ENCODE measurements around the gene FBXL3. TPM values are rescaled to one million over a fixed set of nuclear protein-coding genes. Genes with fewer than 3 reads are reported as not detected.

FBXL3 gene
- 40.7 TPM for total RNA-seq
- polyA plus RNA-seq = 42.0 TPM
- long read RNA-seq, donor 1 = 0 reads
- long read RNA-seq, donor 2 = 0 reads
- long read RNA-seq, donor 3, transcript FBXL3-201 (5 exons, 3,503 nt) = major isoform, 13 of 13 reads
- long read RNA-seq, donor 3, partial matches to known transcripts = 0 of 13 reads
- long read RNA-seq, donor 3, other reads (novel, unspliced or antisense) = 0 of 13 reads
- long read RNA-seq, donor 4, transcript FBXL3-201 (5 exons, 3,503 nt) = major isoform, 9 of 9 reads
- long read RNA-seq, donor 4, partial matches to known transcripts = 0 of 9 reads
- long read RNA-seq, donor 4, other reads (novel, unspliced or antisense) = 0 of 9 reads
- long read RNA-seq, donor 5, transcript FBXL3-201 (5 exons, 3,503 nt) = major isoform, 17 of 18 reads
- long read RNA-seq, donor 5, partial matches to known transcripts = 0 of 18 reads
- long read RNA-seq, donor 5, other reads (novel, unspliced or antisense) = 0 of 18 reads
- long read RNA-seq, donor 6, partial matches to known transcripts = 0 of 5 reads
- long read RNA-seq, donor 6, other reads (novel, unspliced or antisense) = 0 of 5 reads
- long read RNA-seq, donor 7, transcript FBXL3-201 (5 exons, 3,503 nt) = major isoform, 8 of 13 reads
- long read RNA-seq, donor 7, partial matches to known transcripts = 0 of 13 reads
- long read RNA-seq, donor 7, other reads (novel, unspliced or antisense) = 5 of 13 reads
- long read RNA-seq, donor 8, partial matches to known transcripts = 0 of 3 reads
- long read RNA-seq, donor 8, other reads (novel, unspliced or antisense) = 0 of 3 reads
- long read RNA-seq, donor 9, transcript FBXL3-201 (5 exons, 3,503 nt) = major isoform, 9 of 21 reads
- long read RNA-seq, donor 9, partial matches to known transcripts = 12 of 21 reads
- long read RNA-seq, donor 9, other reads (novel, unspliced or antisense) = 0 of 21 reads
- long read RNA-seq, donor 10, transcript FBXL3-201 (5 exons, 3,503 nt) = major isoform, 8 of 42 reads
- long read RNA-seq, donor 10, partial matches to known transcripts = 12 of 42 reads
- long read RNA-seq, donor 10, other reads (novel, unspliced or antisense) = 21 of 42 reads

DNA sequence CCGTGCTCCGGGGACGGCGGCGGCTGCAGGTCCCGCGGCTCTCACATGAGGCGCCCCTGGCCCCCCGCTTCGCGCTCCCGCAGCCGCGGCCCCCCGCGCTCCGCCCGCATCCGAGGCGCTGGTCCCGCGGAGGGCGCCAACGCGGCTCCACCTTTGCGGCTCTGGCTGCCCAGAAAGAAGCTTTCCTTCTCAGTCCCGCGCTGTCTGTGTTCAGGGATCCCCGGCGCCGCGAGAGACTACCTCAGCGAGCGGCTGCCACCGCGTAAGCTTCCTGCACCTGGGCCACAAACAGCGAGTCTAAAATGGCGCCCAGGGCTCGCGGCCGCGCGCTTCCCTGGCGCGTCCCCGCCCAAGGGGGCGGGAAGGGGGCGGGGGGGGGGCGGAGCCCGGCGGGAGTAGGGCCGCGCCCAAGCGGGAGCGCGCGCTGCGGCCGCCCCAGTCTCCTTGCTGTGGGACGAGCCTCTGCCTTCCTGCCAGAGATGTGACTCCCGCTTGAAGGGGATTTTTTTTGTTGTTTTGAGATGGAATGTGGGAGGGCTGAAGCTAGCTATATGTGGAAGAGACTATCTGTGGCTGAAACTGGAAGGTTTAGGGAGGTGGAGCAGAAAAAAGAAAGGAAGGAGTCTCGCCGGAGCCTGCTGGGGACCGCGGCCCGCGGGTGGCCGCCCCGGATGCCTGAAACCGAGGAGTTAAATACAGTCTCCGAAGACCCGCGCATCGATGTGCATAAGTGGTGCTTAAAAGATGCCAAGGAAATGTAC, at the start of gene FBXL3:
FBXL3 (minus strand) TSS at position 299 of the 761 bp plus-strand sequence. CDS start 5,299 bp downstream, outside the sequence.
- H3K9me3 ChIP-seq (ENCODE audit: control insufficient read depth in 2 of 2, insufficient read depth in 1 of 2, low read length in 1 of 2) = no peaks in the 10 kb centered on the region
- peak; percentile 64 to 93 (median 83) for DNase-seq (ENCODE audit: low read depth in 6 of 9, low spot score in 9 of 9)
- peaks cover 15 to 20% of the 10 kb centered on the region in 2 donors for H3K4me1 ChIP-seq (ENCODE audit: control insufficient read depth in 2 of 2, insufficient read depth in 2 of 2, low read length in 2 of 2)
- peak within 1 kb of the TSS; percentile 99 to 100 for H3K27ac ChIP-seq (ENCODE audit: low read depth in 1 of 2, low read length in 1 of 2)
- peaks cover 3 to 15% of the 10 kb centered on the region in 2 donors for H3K36me3 ChIP-seq (ENCODE audit: control insufficient read depth in 2 of 2, insufficient read depth in 2 of 2, low read length in 1 of 2)
- H3K4me3 ChIP-seq (ENCODE audit: low read length in 2 of 2) = peak within 1 kb of the TSS; percentile 70 to 97
- no peaks in the 10 kb centered on the region for H3K27me3 ChIP-seq (ENCODE audit: control insufficient read depth in 2 of 2, insufficient read depth in 1 of 2, low read length in 1 of 2)
- WGBS = under 1% methylated on average over 74 of the region's 74 CpGs

- WGBS = 97% methylated on average over 2 of the region's 2 CpGs
- Histone ChIP-seq H3K4me3 (ENCODE audit: low read length in 2 of 2) (no peak overlapping the region), H3K36me3 (ENCODE audit: control insufficient read depth in 2 of 2, insufficient read depth in 2 of 2, low read length in 1 of 2) (peaks cover 16 to 56% of the 10 kb centered on the region in 2 donors)
These were observed 40.6 kb upstream of the FBXL3 start for GRCh38 chr13:77067519-77067918.

GRCh38 chr13:77065461-77066147, 38.6 kb upstream of the FBXL3 start:
- no peak overlapping the region for H3K27ac ChIP-seq (ENCODE audit: low read depth in 1 of 2, low read length in 1 of 2)
- H3K36me3 ChIP-seq (ENCODE audit: control insufficient read depth in 2 of 2, insufficient read depth in 2 of 2, low read length in 1 of 2) = peaks cover 17 to 72% of the 10 kb centered on the region in 2 donors

More at GRCh38 chr13:77067519-77067918, 40.6 kb upstream of the FBXL3 start:
- H3K9me3 ChIP-seq (ENCODE audit: control insufficient read depth in 2 of 2, insufficient read depth in 1 of 2, low read length in 1 of 2) = no peaks in the 10 kb centered on the region
- H3K27me3 ChIP-seq (ENCODE audit: control insufficient read depth in 2 of 2, insufficient read depth in 1 of 2, low read length in 1 of 2) = no peaks in the 10 kb centered on the region
- H3K4me1 ChIP-seq (ENCODE audit: control insufficient read depth in 2 of 2, insufficient read depth in 2 of 2, low read length in 2 of 2) = no peaks in the 10 kb centered on the region
- DNase-seq (ENCODE audit: low read depth in 6 of 9, low spot score in 9 of 9) = no peak
- H3K27ac ChIP-seq (ENCODE audit: low read depth in 1 of 2, low read length in 1 of 2) = no peak overlapping the region

GRCh38 chr13:77062097-77062496, 35.1 kb upstream of the FBXL3 start:
- Histone ChIP-seq H3K36me3 (ENCODE audit: control insufficient read depth in 2 of 2, insufficient read depth in 2 of 2, low read length in 1 of 2) (peaks cover 15 to 70% of the 10 kb centered on the region in 2 donors), H3K9me3 (ENCODE audit: control insufficient read depth in 2 of 2, insufficient read depth in 1 of 2, low read length in 1 of 2) (no peaks in the 10 kb centered on the region), H3K4me3 (ENCODE audit: low read length in 2 of 2) (no peak overlapping the region), H3K4me1 (ENCODE audit: control insufficient read depth in 2 of 2, insufficient read depth in 2 of 2, low read length in 2 of 2) (no peaks in the 10 kb centered on the region), H3K27ac (ENCODE audit: low read depth in 1 of 2, low read length in 1 of 2) (no peak overlapping the region), H3K27me3 (ENCODE audit: control insufficient read depth in 2 of 2, insufficient read depth in 1 of 2, low read length in 1 of 2) (no peaks in the 10 kb centered on the region)
- no peak for DNase-seq (ENCODE audit: low read depth in 6 of 9, low spot score in 9 of 9)
- whole genome bisulfite sequencing = 100% methylated on average over 1 of the region's 1 CpG

More at GRCh38 chr13:77065461-77066147, 38.6 kb upstream of the FBXL3 start:
- no peaks in the 10 kb centered on the region for H3K9me3 ChIP-seq (ENCODE audit: control insufficient read depth in 2 of 2, insufficient read depth in 1 of 2, low read length in 1 of 2)
- no peak for DNase-seq (ENCODE audit: low read depth in 6 of 9, low spot score in 9 of 9)
- no peak overlapping the region for H3K4me3 ChIP-seq (ENCODE audit: low read length in 2 of 2)
- no peaks in the 10 kb centered on the region for H3K27me3 ChIP-seq (ENCODE audit: control insufficient read depth in 2 of 2, insufficient read depth in 1 of 2, low read length in 1 of 2)
- WGBS = 93% methylated on average over 5 of the region's 5 CpGs
- no peaks in the 10 kb centered on the region for H3K4me1 ChIP-seq (ENCODE audit: control insufficient read depth in 2 of 2, insufficient read depth in 2 of 2, low read length in 2 of 2)

DNA sequence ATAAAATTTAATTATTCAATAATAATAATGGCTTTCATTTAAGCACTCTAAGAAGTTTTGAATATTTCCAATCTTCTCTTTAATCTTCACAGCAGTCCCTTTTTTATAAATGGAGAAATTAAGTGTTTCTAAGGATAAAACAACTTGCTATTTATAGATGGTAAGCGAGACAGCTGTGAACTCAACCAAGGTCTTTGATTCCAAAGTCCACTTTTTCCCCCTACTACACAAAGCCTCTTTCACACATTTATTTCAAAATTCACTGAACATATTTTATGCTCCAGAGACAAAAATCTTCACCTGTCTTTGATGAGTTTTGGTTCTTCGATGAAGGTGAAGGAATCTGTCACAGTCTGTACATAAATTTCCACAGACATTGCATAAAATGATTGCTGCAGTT, 34.4 kb upstream of the FBXL3 start:
- Histone ChIP-seq H3K27ac (ENCODE audit: low read depth in 1 of 2, low read length in 1 of 2) (no peak overlapping the region), H3K36me3 (ENCODE audit: control insufficient read depth in 2 of 2, insufficient read depth in 2 of 2, low read length in 1 of 2) (peaks cover 15 to 75% of the 10 kb centered on the region in 2 donors), H3K27me3 (ENCODE audit: control insufficient read depth in 2 of 2, insufficient read depth in 1 of 2, low read length in 1 of 2) (no peaks in the 10 kb centered on the region), H3K4me1 (ENCODE audit: control insufficient read depth in 2 of 2, insufficient read depth in 2 of 2, low read length in 2 of 2) (no peaks in the 10 kb centered on the region), H3K9me3 (ENCODE audit: control insufficient read depth in 2 of 2, insufficient read depth in 1 of 2, low read length in 1 of 2) (no peaks in the 10 kb centered on the region), H3K4me3 (ENCODE audit: low read length in 2 of 2) (no peak overlapping the region)
- WGBS = 96% methylated on average over 2 of the region's 2 CpGs
- no peak for DNase-seq (ENCODE audit: low read depth in 6 of 9, low spot score in 9 of 9)

GRCh38 chr13:77056886-77057285, 29.9 kb upstream of the FBXL3 start:
- no peaks in the 10 kb centered on the region for H3K27me3 ChIP-seq (ENCODE audit: control insufficient read depth in 2 of 2, insufficient read depth in 1 of 2, low read length in 1 of 2)
- H3K4me1 ChIP-seq (ENCODE audit: control insufficient read depth in 2 of 2, insufficient read depth in 2 of 2, low read length in 2 of 2) = no peaks in the 10 kb centered on the region
- DNase-seq (ENCODE audit: low read depth in 6 of 9, low spot score in 9 of 9) = no peak
- no peaks in the 10 kb centered on the region for H3K9me3 ChIP-seq (ENCODE audit: control insufficient read depth in 2 of 2, insufficient read depth in 1 of 2, low read length in 1 of 2)
- 98% methylated on average over 3 of the region's 3 CpGs for WGBS
- H3K27ac ChIP-seq (ENCODE audit: low read depth in 1 of 2, low read length in 1 of 2) = no peak overlapping the region
- peaks cover 17 to 79% of the 10 kb centered on the region in 2 donors for H3K36me3 ChIP-seq (ENCODE audit: control insufficient read depth in 2 of 2, insufficient read depth in 2 of 2, low read length in 1 of 2)
- no peak overlapping the region for H3K4me3 ChIP-seq (ENCODE audit: low read length in 2 of 2)

DNA sequence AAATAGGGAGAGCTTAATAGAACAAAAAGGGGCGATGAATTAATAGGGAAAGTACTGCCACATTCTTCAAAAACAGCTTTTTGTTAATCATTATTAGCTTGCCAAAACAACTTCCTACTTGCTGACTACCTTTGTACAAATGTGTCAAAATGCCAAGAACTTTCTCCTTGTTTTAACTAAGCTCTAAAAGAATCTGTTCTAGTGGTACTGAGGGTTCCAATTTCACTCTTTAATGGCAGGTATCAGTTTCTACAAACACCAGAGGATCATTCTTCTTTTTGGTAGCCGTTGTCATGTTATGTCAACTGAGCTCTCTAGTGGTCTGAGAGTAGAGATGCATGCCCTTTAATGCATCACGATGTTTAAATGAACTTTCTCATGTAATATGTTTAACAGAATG, 29.4 kb upstream of the FBXL3 start:
- H3K27ac ChIP-seq (ENCODE audit: low read depth in 1 of 2, low read length in 1 of 2) = no peak overlapping the region
- peaks cover 18 to 80% of the 10 kb centered on the region in 2 donors for H3K36me3 ChIP-seq (ENCODE audit: control insufficient read depth in 2 of 2, insufficient read depth in 2 of 2, low read length in 1 of 2)
- H3K27me3 ChIP-seq (ENCODE audit: control insufficient read depth in 2 of 2, insufficient read depth in 1 of 2, low read length in 1 of 2) = no peaks in the 10 kb centered on the region
- no peak overlapping the region for H3K4me3 ChIP-seq (ENCODE audit: low read length in 2 of 2)
- H3K9me3 ChIP-seq (ENCODE audit: control insufficient read depth in 2 of 2, insufficient read depth in 1 of 2, low read length in 1 of 2) = no peaks in the 10 kb centered on the region
- DNase-seq (ENCODE audit: low read depth in 6 of 9, low spot score in 9 of 9) = no peak
- WGBS = 94% methylated on average over 3 of the region's 3 CpGs
- no peaks in the 10 kb centered on the region for H3K4me1 ChIP-seq (ENCODE audit: control insufficient read depth in 2 of 2, insufficient read depth in 2 of 2, low read length in 2 of 2)

GRCh38 chr13:77055158-77055557, 28.2 kb upstream of the FBXL3 start:
- H3K27me3 ChIP-seq (ENCODE audit: control insufficient read depth in 2 of 2, insufficient read depth in 1 of 2, low read length in 1 of 2) = no peaks in the 10 kb centered on the region
- no peaks in the 10 kb centered on the region for H3K4me1 ChIP-seq (ENCODE audit: control insufficient read depth in 2 of 2, insufficient read depth in 2 of 2, low read length in 2 of 2)
- H3K4me3 ChIP-seq (ENCODE audit: low read length in 2 of 2) = no peak overlapping the region
- H3K36me3 ChIP-seq (ENCODE audit: control insufficient read depth in 2 of 2, insufficient read depth in 2 of 2, low read length in 1 of 2) = peaks cover 19 to 83% of the 10 kb centered on the region in 2 donors
- H3K27ac ChIP-seq (ENCODE audit: low read depth in 1 of 2, low read length in 1 of 2) = no peak overlapping the region
- H3K9me3 ChIP-seq (ENCODE audit: control insufficient read depth in 2 of 2, insufficient read depth in 1 of 2, low read length in 1 of 2) = no peaks in the 10 kb centered on the region
- over 99% methylated on average over 2 of the region's 2 CpGs for WGBS
- DNase-seq (ENCODE audit: low read depth in 6 of 9, low spot score in 9 of 9) = no peak
